ENCODE data around the gene RAD51. TPM values are rescaled to one million over a fixed set of nuclear protein-coding genes. Genes with fewer than 3 reads are reported as not detected.

Gene RAD51
- total RNA-seq, 4 donors from 2014 or later, result 0.51 to 7.7 (median 1.3) TPM; not detected in 1

GRCh38 chr15:40739047-40739446, 44.1 kb downstream of the RAD51 start:
- Histone ChIP-seq H3K27me3 (no peaks in the 10 kb centered on the region), H3K36me3 (no peaks in the 10 kb centered on the region), H3K4me1 (no peaks in the 10 kb centered on the region), H3K27ac (no peak overlapping the region), H3K4me3 (no peak overlapping the region), H3K9me3 (no peaks in the 10 kb centered on the region)
- TF ChIP-seq, protein P1, sequence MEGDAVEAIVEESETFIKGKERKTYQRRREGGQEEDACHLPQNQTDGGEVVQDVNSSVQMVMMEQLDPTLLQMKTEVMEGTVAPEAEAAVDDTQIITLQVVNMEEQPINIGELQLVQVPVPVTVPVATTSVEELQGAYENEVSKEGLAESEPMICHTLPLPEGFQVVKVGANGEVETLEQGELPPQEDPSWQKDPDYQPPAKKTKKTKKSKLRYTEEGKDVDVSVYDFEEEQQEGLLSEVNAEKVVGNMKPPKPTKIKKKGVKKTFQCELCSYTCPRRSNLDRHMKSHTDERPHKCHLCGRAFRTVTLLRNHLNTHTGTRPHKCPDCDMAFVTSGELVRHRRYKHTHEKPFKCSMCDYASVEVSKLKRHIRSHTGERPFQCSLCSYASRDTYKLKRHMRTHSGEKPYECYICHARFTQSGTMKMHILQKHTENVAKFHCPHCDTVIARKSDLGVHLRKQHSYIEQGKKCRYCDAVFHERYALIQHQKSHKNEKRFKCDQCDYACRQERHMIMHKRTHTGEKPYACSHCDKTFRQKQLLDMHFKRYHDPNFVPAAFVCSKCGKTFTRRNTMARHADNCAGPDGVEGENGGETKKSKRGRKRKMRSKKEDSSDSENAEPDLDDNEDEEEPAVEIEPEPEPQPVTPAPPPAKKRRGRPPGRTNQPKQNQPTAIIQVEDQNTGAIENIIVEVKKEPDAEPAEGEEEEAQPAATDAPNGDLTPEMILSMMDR (IDR thresholded peaks at IDR 0.05), result no peak
- TF ChIP-seq POLR2A (IDR thresholded peaks at IDR 0.05), result no peak
- intact Hi-C loops (cut with DNase I; ENCODE audit: low total_unique reads), result no loop called here
- no peak for DNase-seq

GRCh38 chr15:40739854-40740253, 44.9 kb downstream of the RAD51 start:
- no peak for DNase-seq
- TF ChIP-seq, protein P1 (IDR thresholded peaks at IDR 0.05), result no peak
- TF ChIP-seq POLR2A (IDR thresholded peaks at IDR 0.05), result no peak
- Histone ChIP-seq H3K9me3 (no peaks in the 10 kb centered on the region), H3K4me1 (no peaks in the 10 kb centered on the region), H3K27ac (no peak overlapping the region), H3K36me3 (no peaks in the 10 kb centered on the region), H3K4me3 (no peak overlapping the region), H3K27me3 (no peaks in the 10 kb centered on the region)
- intact Hi-C loops (cut with DNase I; ENCODE audit: low total_unique reads), result no loop called here

- no peak for TF ChIP-seq POLR2A (IDR thresholded peaks at IDR 0.05)
- TF ChIP-seq, protein P1 (IDR thresholded peaks at IDR 0.05), result no peak
- no peak for DNase-seq
- Histone ChIP-seq H3K4me1 (no peaks in the 10 kb centered on the region), H3K27me3 (no peaks in the 10 kb centered on the region), H3K9me3 (no peaks in the 10 kb centered on the region), H3K36me3 (no peaks in the 10 kb centered on the region), H3K27ac (no peak overlapping the region), H3K4me3 (no peak overlapping the region)
- intact Hi-C loops (cut with DNase I; ENCODE audit: low total_unique reads), result no loop called here
Observed at GRCh38 chr15:40743485-40743901, 48.5 kb downstream of the RAD51 start.

DNA sequence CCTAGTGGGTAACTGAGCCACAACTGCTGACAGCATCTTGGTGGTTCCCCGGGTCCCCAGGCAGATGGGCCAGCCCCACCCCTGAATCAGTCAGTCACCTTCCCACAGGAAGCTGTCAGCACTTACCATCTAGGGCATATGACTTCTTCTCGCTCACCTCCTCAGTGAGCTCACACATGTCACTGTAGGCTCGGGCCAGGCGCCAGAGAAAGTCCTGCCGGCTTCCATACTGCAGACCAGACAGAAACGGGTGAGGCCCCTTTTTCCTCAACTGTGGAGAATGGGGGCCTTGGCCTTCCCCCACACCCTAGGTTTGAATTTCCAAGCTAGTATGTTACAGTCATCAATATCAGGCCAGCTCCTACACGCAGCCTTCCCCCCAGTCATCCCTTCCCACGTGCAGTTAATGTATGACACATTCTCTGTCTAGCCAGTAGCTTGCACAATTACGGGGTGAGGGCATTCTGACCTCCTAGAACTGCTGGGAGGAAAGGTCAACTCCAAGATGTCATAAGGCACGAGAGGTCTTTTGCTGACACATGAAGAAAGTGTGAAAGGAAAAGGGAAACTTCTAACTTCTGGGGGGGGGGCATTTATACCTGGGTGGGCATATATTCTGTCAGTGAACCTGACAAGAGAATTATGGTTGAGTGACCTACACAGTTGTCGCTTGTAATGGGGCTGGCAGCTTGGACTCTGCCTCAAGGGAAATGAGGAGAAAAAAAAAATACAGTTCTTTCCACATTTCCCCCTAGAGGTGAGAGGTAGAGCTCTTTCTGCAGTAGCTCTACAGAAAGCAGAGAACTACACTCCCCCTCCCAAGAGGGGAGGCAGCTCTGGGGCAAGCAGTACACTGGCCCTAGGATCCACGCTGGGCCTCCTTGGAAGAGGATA, 49.2 kb downstream of the RAD51 start:
- Histone ChIP-seq H3K36me3 (no peaks in the 10 kb centered on the region), H3K27ac (no peak overlapping the region), H3K4me1 (no peaks in the 10 kb centered on the region), H3K4me3 (no peak overlapping the region), H3K27me3 (no peaks in the 10 kb centered on the region), H3K9me3 (no peaks in the 10 kb centered on the region)
- TF ChIP-seq, protein P1 (IDR thresholded peaks at IDR 0.05), result no peak
- TF ChIP-seq POLR2A (IDR thresholded peaks at IDR 0.05), result no peak
- no peak for DNase-seq
- intact Hi-C loops (cut with DNase I; ENCODE audit: low total_unique reads), result no loop called here

GRCh38 chr15:40744815-40745152, 49.8 kb downstream of the RAD51 start:
- DNase-seq, result no peak
- intact Hi-C loops (cut with DNase I; ENCODE audit: low total_unique reads), result no loop called here
- no peaks in the 10 kb centered on the region for H3K36me3 ChIP-seq

More at GRCh38 chr15:40744815-40745152, 49.8 kb downstream of the RAD51 start:
- no peak overlapping the region for H3K27ac ChIP-seq
- TF ChIP-seq, protein P1 (IDR thresholded peaks at IDR 0.05), result no peak
- TF ChIP-seq POLR2A (IDR thresholded peaks at IDR 0.05), result no peak
- H3K27me3 ChIP-seq, result no peaks in the 10 kb centered on the region
- no peaks in the 10 kb centered on the region for H3K9me3 ChIP-seq
- no peaks in the 10 kb centered on the region for H3K4me1 ChIP-seq
- H3K4me3 ChIP-seq, result no peak overlapping the region
